HepG2 (cell line): Measurements from ENCODE around the gene USP7. TPM values are rescaled to one million over a fixed set of nuclear protein-coding genes. Genes with fewer than 3 reads are reported as not detected.

ENCODE experiments used
- ARNT ChIP-seq: fragments of 450-650 bp; IDR thresholded peaks from 2 replicates; pipeline ENCODE4 v1.6.1; 2017
- BCL6 ChIP-seq: IDR thresholded peaks from 2 replicates; pipeline ENCODE4 v1.6.1; 2016; ENCODE audit warnings: missing genetic modification reagents, missing compliant biosample characterization
- CSRNP2 ChIP-seq: sonication (generic); formaldehyde crosslinking; conservative IDR thresholded peaks from 2 replicates; pipeline ENCODE4 v1.8.0; 2022; ENCODE audit warnings: low read depth, missing genetic modification reagents
- FOXM1 ChIP-seq: sonication (generic); formaldehyde crosslinking; IDR thresholded peaks from 2 replicates; pipeline ENCODE4 v1.5.0; 2020; ENCODE audit warnings: missing genetic modification reagents
- FOXP4 ChIP-seq: sonication (generic); formaldehyde crosslinking; IDR thresholded peaks from 2 replicates; pipeline ENCODE4 v1.4.0; 2020; ENCODE audit warnings: missing genetic modification reagents
- HDAC1 ChIP-seq: sonication (generic); formaldehyde crosslinking; IDR thresholded peaks from 2 replicates; pipeline ENCODE4 v1.5.1; 2020; ENCODE audit warnings: mild to moderate bottlenecking, missing genetic modification reagents
- HOXA7 ChIP-seq: sonication (generic); formaldehyde crosslinking; IDR thresholded peaks from 2 replicates; pipeline ENCODE4 v1.8.1; 2022; ENCODE audit warnings: mild to moderate bottlenecking, missing genetic modification reagents, moderate library complexity
- JUND ChIP-seq: sonication (generic); formaldehyde crosslinking; IDR thresholded peaks from 2 replicates; pipeline ENCODE4 v1.8.0; 2022; ENCODE audit warnings: mild to moderate bottlenecking, missing genetic modification reagents
- NONO ChIP-seq, 2 experiments: fragments of 450-650 bp in 1 of 2; sonication (generic) in 1 of 2; formaldehyde crosslinking in 1 of 2; IDR thresholded peaks in 1 of 2; conservative IDR thresholded peaks in 1 of 2; 2 replicates each; pipeline versions ENCODE4 v1.6.1 to v1.8.0; 2017 to 2022; ENCODE audit warnings: mild to moderate bottlenecking in 1 of 2, missing genetic modification reagents in 1 of 2, moderate library complexity in 1 of 2
- SP1 ChIP-seq, 2 experiments: fragments of 450-650 bp in 1 of 2; sonication (generic) in 1 of 2; formaldehyde crosslinking in 1 of 2; IDR thresholded peaks; 2 replicates each; pipeline versions ENCODE4 v1.4.0 to v1.6.1; 2016 to 2020; ENCODE audit warnings: missing genetic modification reagents in 1 of 2
- STAG1 ChIP-seq: sonication (generic); formaldehyde crosslinking; IDR thresholded peaks from 2 replicates; pipeline ENCODE4 v1.4.0; 2020; ENCODE audit warnings: missing genetic modification reagents
- TOPORS ChIP-seq: sonication (generic); formaldehyde crosslinking; IDR thresholded peaks from 2 replicates; pipeline ENCODE4 v1.8.0; 2023; ENCODE audit warnings: mild to moderate bottlenecking, missing genetic modification reagents
- ZBTB38 ChIP-seq: sonication (generic); formaldehyde crosslinking; IDR thresholded peaks from 2 replicates; pipeline ENCODE4 v1.5.1; 2020; ENCODE audit warnings: mild to moderate bottlenecking, missing genetic modification reagents
- ZNF296 ChIP-seq: sonication (generic); formaldehyde crosslinking; conservative IDR thresholded peaks from 2 replicates; pipeline ENCODE4 v1.5.0; 2020; ENCODE audit warnings: mild to moderate bottlenecking, missing genetic modification reagents
- ZNF512B ChIP-seq: sonication (generic); formaldehyde crosslinking; IDR thresholded peaks from 2 replicates; pipeline ENCODE4 v1.5.1; 2020; ENCODE audit warnings: missing genetic modification reagents, mild to moderate bottlenecking, borderline replicate concordance
- ZNF597 ChIP-seq: sonication (generic); formaldehyde crosslinking; IDR thresholded peaks from 2 replicates; pipeline ENCODE4 v1.5.0; 2020; ENCODE audit warnings: missing genetic modification reagents
- ZNF639 ChIP-seq: conservative IDR thresholded peaks from 2 replicates; pipeline ENCODE4 v1.6.1; 2018; ENCODE audit warnings: missing genetic modification reagents
- polyA plus RNA-seq, 8 experiments: library from polyadenylated mRNA; depleted of rRNA in 3 of 8; stranded (reverse) in 7 of 8; unstranded in 1 of 8; fragments of >200 nt; fragmentation: Illumina TruSeq in 4 of 8; extraction: Trizol in 4 of 8; gene quantifications; 2 replicates each; pipeline versions ENCODE4 v1.2.1 to v1.2.3, GENCODE V29; 2011 to 2016; ENCODE audit warnings: low read depth in 4 of 8, missing spikeins in 1 of 8, mixed read lengths in 1 of 8; ENCODE audit not compliant: insufficient read depth in 1 of 8
- total RNA-seq, 5 experiments: library from RNA; depleted of rRNA; stranded (reverse); fragments of >200 nt; fragmentation: Illumina TruSeq; extraction: Trizol; gene quantifications; 2 replicates each; pipeline ENCODE4 v1.2.3, GENCODE V29; 2016; ENCODE audit warnings: low read depth in 1 of 5

Gene USP7
- total and polyA plus RNA-seq, 2 of the 13 experiments (the other 11 are each of a cell fraction or from before 2014, with no cell fraction given): 52.5 to 173 TPM

- TF ChIP-seq ZNF639 (CRISPR knock-in tag) (peak; percentile 64; the same call in 1 of the 2 replicates), ZNF512B (CRISPR knock-in tag) (no peak), ARNT (no peak), HOXA7 (CRISPR knock-in tag) (no peak), CSRNP2 (CRISPR knock-in tag) (no peak), TOPORS (0 out of 2 replicates have a peak, but pooled peaks have one; percentile 26), STAG1 (CRISPR knock-in tag) (peak; percentile 22), ZBTB38 (CRISPR knock-in tag) (peak; percentile 92), FOXM1 (CRISPR knock-in tag) (no peak), JUND (CRISPR knock-in tag) (no peak), ZNF296 (CRISPR knock-in tag) (no peak), FOXP4 (peak; percentile 88), NONO (IDR thresholded peaks at IDR 0.05) (no peak), NONO (CRISPR knock-in tag; conservative IDR thresholded peaks at IDR 0.05) (peak; percentile 79), ZNF597 (CRISPR knock-in tag) (no peak), BCL6 (peak; percentile 88), HDAC1 (peak; percentile 94), SP1 (IDR thresholded peaks at IDR 0.05) (no peak), SP1 (CRISPR knock-in tag; IDR thresholded peaks at IDR 0.05) (no peak)
These were observed 103.5 kb downstream of the USP7 start (continued) for GRCh38 chr16:8859913-8860881.
